GM08714 (cell line): ENCODE results near the gene STRBP.

ENCODE experiments used
- H3K4me3 ChIP-seq: fragments of 200-500 bp; sonication (Bioruptor generic); 2 replicates; pipeline ENCODE4 v1.5.1; 2014; ENCODE audit warnings: mild to moderate bottlenecking, low read length, inconsistent platforms
- ZNF274 ChIP-seq: IDR thresholded peaks from 2 replicates; pipeline ENCODE4 v1.6.1; 2012; ENCODE audit warnings: mild to moderate bottlenecking, low read depth, low read length

STRBP gene

DNA sequence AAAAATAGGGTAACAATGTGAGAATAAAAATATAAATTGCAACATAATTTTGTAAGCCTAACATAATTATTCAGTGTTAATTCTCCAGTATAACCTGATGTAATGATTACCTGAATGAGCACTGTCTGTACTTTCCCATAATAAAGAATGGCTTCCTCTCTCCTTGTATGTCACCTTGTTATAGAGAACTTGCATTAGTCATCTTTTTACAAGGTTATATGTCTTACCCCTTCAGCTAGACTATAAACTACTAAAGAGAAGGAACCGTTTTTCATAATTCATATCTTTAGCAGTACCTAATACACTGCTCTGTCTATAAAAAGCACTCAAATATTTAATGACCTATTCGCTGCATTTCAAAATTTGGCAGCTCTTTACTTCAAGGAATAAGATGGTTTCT is 19.8 kb downstream of the STRBP start:
- no peak overlapping the region for H3K4me3 ChIP-seq
- no peak for TF ChIP-seq ZNF274

GRCh38 chr9:123246534-123246933 is 21.9 kb downstream of the STRBP start:
- H3K4me3 ChIP-seq, result no peak overlapping the region

GRCh38 chr9:123239726-123240125 is 28.7 kb downstream of the STRBP start:
- H3K4me3 ChIP-seq, result no peak overlapping the region
- no peak for TF ChIP-seq ZNF274

More at GRCh38 chr9:123246534-123246933, 21.9 kb downstream of the STRBP start:
- TF ChIP-seq ZNF274, result no peak

DNA sequence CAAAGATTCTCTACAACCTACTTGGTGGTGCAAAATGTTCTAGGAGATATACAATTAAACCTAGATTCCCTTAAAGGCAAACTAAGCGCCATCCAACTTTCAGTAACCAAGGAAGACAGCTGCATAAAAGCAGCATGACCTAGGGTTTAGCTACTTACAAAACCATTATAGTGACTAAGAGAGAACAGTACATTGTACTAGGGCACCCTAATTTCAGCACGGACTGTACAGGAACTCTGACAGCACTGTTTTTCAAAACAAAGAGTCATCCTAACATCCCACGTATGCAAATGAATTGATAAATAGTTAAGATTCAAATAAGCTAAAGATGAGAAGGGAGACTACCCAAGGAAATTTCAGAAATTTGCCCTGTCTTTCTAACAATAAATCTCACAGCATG is 30.0 kb downstream of the STRBP start:
- no peak for TF ChIP-seq ZNF274
- H3K4me3 ChIP-seq, result no peak overlapping the region

GRCh38 chr9:123237220-123237619 is 31.2 kb downstream of the STRBP start:
- no peak overlapping the region for H3K4me3 ChIP-seq
- TF ChIP-seq ZNF274, result no peak

- no peak overlapping the region for H3K4me3 ChIP-seq
- no peak for TF ChIP-seq ZNF274
Measured at GRCh38 chr9:123235448-123235847, 32.9 kb downstream of the STRBP start.

- TF ChIP-seq ZNF274, result no peak
- H3K4me3 ChIP-seq, result peak overlapping the region; percentile 52; the same call in 1 of the 2 replicates
Measured at GRCh38 chr9:123234853-123235252, 33.5 kb downstream of the STRBP start.

DNA sequence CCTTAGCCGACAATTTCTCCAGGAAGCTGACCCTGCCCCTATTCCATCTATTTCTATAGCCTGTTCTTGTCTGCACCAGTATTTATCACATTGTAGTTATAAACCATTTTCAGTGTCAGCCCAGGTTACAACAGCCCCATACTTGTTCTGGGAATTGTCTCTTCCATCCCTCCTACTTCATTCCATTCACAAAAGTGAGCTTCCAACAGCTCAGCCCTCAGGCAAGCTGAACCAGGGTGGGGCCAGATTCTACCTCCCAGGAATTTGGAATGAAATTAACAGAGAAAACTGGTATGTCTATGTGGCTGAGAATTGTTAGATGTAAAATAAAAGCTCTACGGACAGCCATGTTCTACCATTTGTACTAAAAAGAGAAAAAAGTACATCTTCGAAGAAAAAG is 36.1 kb downstream of the STRBP start:
- H3K4me3 ChIP-seq, result no peak overlapping the region
- TF ChIP-seq ZNF274, result no peak

- no peak for TF ChIP-seq ZNF274
- H3K4me3 ChIP-seq, result no peak overlapping the region
Measured at GRCh38 chr9:123231421-123231820, 37.0 kb downstream of the STRBP start.

GRCh38 chr9:123228967-123229366 is 39.4 kb downstream of the STRBP start:
- no peak for TF ChIP-seq ZNF274
- no peak overlapping the region for H3K4me3 ChIP-seq

GRCh38 chr9:123225995-123226394 is 42.4 kb downstream of the STRBP start:
- no peak for TF ChIP-seq ZNF274
- H3K4me3 ChIP-seq, result no peak overlapping the region

DNA sequence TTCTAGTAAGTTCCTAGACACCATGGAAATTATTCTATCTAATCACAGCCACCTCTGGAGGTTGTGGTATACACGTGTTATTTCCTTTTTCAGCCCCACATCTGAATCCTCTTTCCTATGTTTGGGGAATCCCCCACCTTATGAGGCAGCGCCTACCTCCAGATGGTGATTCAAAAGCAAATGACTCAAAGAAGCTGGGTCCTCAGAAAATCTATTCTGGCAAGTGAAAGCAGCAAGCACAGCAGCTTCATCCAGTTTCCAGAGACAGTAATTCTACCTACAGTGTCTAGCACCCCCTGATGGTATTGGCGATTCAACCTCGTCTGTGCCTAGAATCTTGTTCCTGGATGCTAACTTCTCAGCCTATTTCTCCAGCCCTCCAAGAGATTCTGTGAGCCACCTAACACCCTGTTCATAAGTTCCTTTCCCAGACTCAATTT is 43.0 kb downstream of the STRBP start:
- TF ChIP-seq ZNF274, result no peak
- no peak overlapping the region; the same call in 1 of the 2 replicates for H3K4me3 ChIP-seq

DNA sequence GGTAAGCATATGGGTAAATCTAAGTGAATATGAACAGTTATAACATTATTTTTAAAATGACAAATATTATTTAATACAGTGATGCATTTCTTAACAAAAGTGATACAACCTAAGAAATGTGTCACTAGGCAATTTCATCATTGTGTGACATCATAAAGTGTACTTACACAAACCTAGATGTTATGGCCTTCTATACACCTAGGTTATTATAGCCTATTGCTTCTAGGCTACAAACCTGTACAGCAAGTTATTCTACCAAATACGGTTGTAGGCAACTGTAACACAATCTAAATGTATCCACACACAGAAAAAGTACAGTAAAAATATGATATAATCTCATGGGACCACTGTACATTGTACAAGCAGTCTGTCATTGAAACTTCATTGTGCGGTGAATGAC is 48.3 kb downstream of the STRBP start:
- no peak for TF ChIP-seq ZNF274
- no peak overlapping the region for H3K4me3 ChIP-seq

- H3K4me3 ChIP-seq, result no peak overlapping the region
- no peak for TF ChIP-seq ZNF274
Measured at GRCh38 chr9:123218831-123219230, 49.6 kb downstream of the STRBP start.

DNA sequence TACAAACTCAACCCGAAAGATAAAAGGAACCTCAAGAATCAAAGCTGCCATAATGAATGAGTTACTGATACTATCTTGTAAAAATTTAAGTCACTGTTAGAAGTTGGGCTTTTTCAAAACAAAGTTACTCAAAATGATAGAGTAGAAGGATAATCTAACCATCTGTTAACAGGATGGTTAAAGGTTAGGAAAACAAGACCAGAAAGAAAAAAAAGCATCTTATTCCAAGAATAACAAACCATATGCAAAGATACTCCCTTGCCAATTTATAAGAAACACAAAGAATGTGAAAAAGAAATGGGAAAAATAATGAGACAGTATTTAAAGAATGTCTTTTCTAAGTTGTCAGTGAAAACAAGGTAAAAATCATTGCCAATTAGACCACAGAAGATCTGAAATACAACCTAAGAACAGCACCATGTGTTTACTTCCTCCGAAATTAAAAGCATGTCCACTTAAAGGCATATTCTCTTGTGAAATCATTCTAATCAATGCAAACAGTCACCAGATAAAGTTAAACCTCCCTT is 51.2 kb downstream of the STRBP start:
- H3K4me3 ChIP-seq, result no peak overlapping the region
- TF ChIP-seq ZNF274, result no peak

DNA sequence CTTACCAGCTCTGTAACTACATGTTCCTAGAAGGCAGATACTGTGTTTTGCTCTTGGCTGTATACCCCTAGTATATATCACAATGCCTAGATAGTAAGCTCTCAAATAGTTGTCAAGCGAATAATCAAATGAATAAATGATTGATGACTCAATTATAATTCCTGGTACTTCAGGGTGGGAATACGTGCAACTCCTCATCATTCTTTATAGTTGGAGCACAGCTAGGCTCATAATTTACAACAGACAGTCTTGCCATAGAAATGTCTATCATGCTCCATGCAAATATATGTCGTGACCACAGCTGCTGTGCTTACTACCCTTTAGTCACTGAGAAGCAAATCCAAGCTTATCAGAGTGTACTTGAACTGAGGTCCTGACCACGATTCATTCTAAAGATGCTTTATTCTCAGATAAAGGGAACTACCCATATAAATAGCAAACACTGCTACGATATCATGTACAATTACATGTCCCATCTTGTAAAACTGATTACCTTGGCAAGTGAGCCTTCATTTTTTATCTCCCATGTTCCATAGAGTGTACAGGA is 52.1 kb downstream of the STRBP start:
- no peak overlapping the region for H3K4me3 ChIP-seq
- no peak for TF ChIP-seq ZNF274
